ENCODE results near the gene SCN9A. TPM values are rescaled to one million over a fixed set of nuclear protein-coding genes. Genes with fewer than 3 reads are reported as not detected.
A peak's percentile ranks its signal among the peaks of the same experiment; 100 is the strongest.
"Not testable (repeated sequence)": the region's sequence is repeated elsewhere in the genome, so short reads cannot be mapped to it uniquely, and the experiment has no call there.

Gene SCN9A
- total RNA-seq, 1 experiment from 2014 or later = not detected

- no peak overlapping the region for H3K9ac ChIP-seq (ENCODE audit: low read length)
- no peaks in the 10 kb centered on the region for H3K4me1 ChIP-seq (ENCODE audit: low read length)
- no peak for DNase-seq
- H3K4me3 ChIP-seq (ENCODE audit: low read length) = no peak overlapping the region
- H3K79me2 ChIP-seq (ENCODE audit: low read length) = no peaks in the 10 kb centered on the region
- no peaks in the 10 kb centered on the region for H3K27me3 ChIP-seq (ENCODE audit: low read length)
- H3K9me2 ChIP-seq (replicated peaks; ENCODE audit: insufficient read depth, low read length) = no peaks in the 10 kb centered on the region
- no peaks in the 10 kb centered on the region for H4K20me1 ChIP-seq (ENCODE audit: insufficient read depth, low read depth, low read length)
- H2AFZ ChIP-seq (ENCODE audit: low read length) = no peak overlapping the region
- no peaks in the 10 kb centered on the region for H3K36me3 ChIP-seq (ENCODE audit: insufficient read depth, low read length)
- no peak overlapping the region for H3K27ac ChIP-seq (ENCODE audit: low read length)
- no peak overlapping the region for H3K4me2 ChIP-seq (ENCODE audit: low read depth, low read length, poor library complexity, severe bottlenecking)
- no peaks in the 10 kb centered on the region for H3K9me3 ChIP-seq (ENCODE audit: low read length)
Observed at GRCh38 chr2:166372046-166372445, 3.7 kb downstream of the SCN9A start.

GRCh38 chr2:166365803-166366420, 9.8 kb downstream of the SCN9A start:
- H3K4me2 ChIP-seq (ENCODE audit: low read depth, low read length, poor library complexity, severe bottlenecking) = no peak overlapping the region
- H4K20me1 ChIP-seq (ENCODE audit: insufficient read depth, low read depth, low read length) = no peaks in the 10 kb centered on the region
- no peaks in the 10 kb centered on the region for H3K79me2 ChIP-seq (ENCODE audit: low read length)
- H3K36me3 ChIP-seq (ENCODE audit: insufficient read depth, low read length) = no peaks in the 10 kb centered on the region
- H3K9me2 ChIP-seq (replicated peaks; ENCODE audit: insufficient read depth, low read length) = no peaks in the 10 kb centered on the region
- no peaks in the 10 kb centered on the region for H3K27me3 ChIP-seq (ENCODE audit: low read length)
- no peaks in the 10 kb centered on the region for H3K9me3 ChIP-seq (ENCODE audit: low read length)
- H3K4me3 ChIP-seq (ENCODE audit: low read length) = no peak overlapping the region
- DNase-seq = no peak
- peaks cover 2% of the 10 kb centered on the region; the same call in 1 of the 2 replicates for H3K4me1 ChIP-seq (ENCODE audit: low read length)
- no peak overlapping the region for H3K27ac ChIP-seq (ENCODE audit: low read length)
- no peak overlapping the region for H2AFZ ChIP-seq (ENCODE audit: low read length)
- H3K9ac ChIP-seq (ENCODE audit: low read length) = no peak overlapping the region

- H3K79me2 ChIP-seq (ENCODE audit: low read length) = no peaks in the 10 kb centered on the region
- no peak overlapping the region for H3K9ac ChIP-seq (ENCODE audit: low read length)
- no peak overlapping the region for H3K4me3 ChIP-seq (ENCODE audit: low read length)
- no peak overlapping the region for H3K27ac ChIP-seq (ENCODE audit: low read length)
- H4K20me1 ChIP-seq (ENCODE audit: insufficient read depth, low read depth, low read length) = no peaks in the 10 kb centered on the region
- H3K4me1 ChIP-seq (ENCODE audit: low read length) = peaks cover 8% of the 10 kb centered on the region; the same call in 1 of the 2 replicates
- H3K27me3 ChIP-seq (ENCODE audit: low read length) = no peaks in the 10 kb centered on the region
- no peak overlapping the region for H3K4me2 ChIP-seq (ENCODE audit: low read depth, low read length, poor library complexity, severe bottlenecking)
- H3K9me2 ChIP-seq (replicated peaks; ENCODE audit: insufficient read depth, low read length) = no peaks in the 10 kb centered on the region
- H3K9me3 ChIP-seq (ENCODE audit: low read length) = no peaks in the 10 kb centered on the region
- H3K36me3 ChIP-seq (ENCODE audit: insufficient read depth, low read length) = no peaks in the 10 kb centered on the region
- no peak for DNase-seq
- H2AFZ ChIP-seq (ENCODE audit: low read length) = no peak overlapping the region
Observed at GRCh38 chr2:166365239-166365638, 10.5 kb downstream of the SCN9A start.

GRCh38 chr2:166364476-166365161, 11.1 kb downstream of the SCN9A start:
- H3K9ac ChIP-seq (ENCODE audit: low read length) = no peak overlapping the region
- no peak for DNase-seq
- no peaks in the 10 kb centered on the region for H4K20me1 ChIP-seq (ENCODE audit: insufficient read depth, low read depth, low read length)
- H3K36me3 ChIP-seq (ENCODE audit: insufficient read depth, low read length) = no peaks in the 10 kb centered on the region
- no peaks in the 10 kb centered on the region for H3K27me3 ChIP-seq (ENCODE audit: low read length)
- no peak overlapping the region for H3K4me2 ChIP-seq (ENCODE audit: low read depth, low read length, poor library complexity, severe bottlenecking)
- H3K4me3 ChIP-seq (ENCODE audit: low read length) = no peak overlapping the region
- H2AFZ ChIP-seq (ENCODE audit: low read length) = no peak overlapping the region
- H3K79me2 ChIP-seq (ENCODE audit: low read length) = no peaks in the 10 kb centered on the region
- H3K9me3 ChIP-seq (ENCODE audit: low read length) = no peaks in the 10 kb centered on the region
- no peaks in the 10 kb centered on the region for H3K9me2 ChIP-seq (replicated peaks; ENCODE audit: insufficient read depth, low read length)
- H3K4me1 ChIP-seq (ENCODE audit: low read length) = peaks cover 8% of the 10 kb centered on the region; the same call in 1 of the 2 replicates
- no peak overlapping the region for H3K27ac ChIP-seq (ENCODE audit: low read length)

- Histone ChIP-seq H3K4me2 (ENCODE audit: low read depth, low read length, poor library complexity, severe bottlenecking) (no peak overlapping the region), H3K79me2 (ENCODE audit: low read length) (no peaks in the 10 kb centered on the region), H4K20me1 (ENCODE audit: insufficient read depth, low read depth, low read length) (no peaks in the 10 kb centered on the region), H3K27ac (ENCODE audit: low read length) (no peak overlapping the region), H3K4me1 (ENCODE audit: low read length) (peaks cover 8% of the 10 kb centered on the region; the same call in 1 of the 2 replicates), H3K4me3 (ENCODE audit: low read length) (no peak overlapping the region), H2AFZ (ENCODE audit: low read length) (no peak overlapping the region), H3K9ac (ENCODE audit: low read length) (no peak overlapping the region), H3K27me3 (ENCODE audit: low read length) (no peaks in the 10 kb centered on the region), H3K36me3 (ENCODE audit: insufficient read depth, low read length) (no peaks in the 10 kb centered on the region), H3K9me3 (ENCODE audit: low read length) (no peaks in the 10 kb centered on the region), H3K9me2 (replicated peaks; ENCODE audit: insufficient read depth, low read length) (no peaks in the 10 kb centered on the region)
- peak; percentile 75 for DNase-seq
Observed at GRCh38 chr2:166361351-166362153, 14.2 kb downstream of the SCN9A start.

GRCh38 chr2:166360906-166361305, 14.8 kb downstream of the SCN9A start:
- Histone ChIP-seq H3K36me3 (ENCODE audit: insufficient read depth, low read length) (no peaks in the 10 kb centered on the region), H3K27me3 (ENCODE audit: low read length) (no peaks in the 10 kb centered on the region), H3K79me2 (ENCODE audit: low read length) (no peaks in the 10 kb centered on the region), H3K9me3 (ENCODE audit: low read length) (no peaks in the 10 kb centered on the region), H3K4me1 (ENCODE audit: low read length) (peaks cover 8% of the 10 kb centered on the region; the same call in 1 of the 2 replicates), H3K9me2 (replicated peaks; ENCODE audit: insufficient read depth, low read length) (no peaks in the 10 kb centered on the region), H3K4me3 (ENCODE audit: low read length) (no peak overlapping the region), H3K9ac (ENCODE audit: low read length) (no peak overlapping the region), H3K27ac (ENCODE audit: low read length) (no peak overlapping the region), H4K20me1 (ENCODE audit: insufficient read depth, low read depth, low read length) (no peaks in the 10 kb centered on the region), H3K4me2 (ENCODE audit: low read depth, low read length, poor library complexity, severe bottlenecking) (no peak overlapping the region), H2AFZ (ENCODE audit: low read length) (no peak overlapping the region)
- DNase-seq = peak; percentile 56

- no peaks in the 10 kb centered on the region for H3K9me2 ChIP-seq (replicated peaks; ENCODE audit: insufficient read depth, low read length)
- H2AFZ ChIP-seq (ENCODE audit: low read length) = no peak overlapping the region
- no peaks in the 10 kb centered on the region for H4K20me1 ChIP-seq (ENCODE audit: insufficient read depth, low read depth, low read length)
- no peak for DNase-seq
- H3K9ac ChIP-seq (ENCODE audit: low read length) = no peak overlapping the region
- no peaks in the 10 kb centered on the region for H3K27me3 ChIP-seq (ENCODE audit: low read length)
- H3K79me2 ChIP-seq (ENCODE audit: low read length) = no peaks in the 10 kb centered on the region
- no peak overlapping the region for H3K4me2 ChIP-seq (ENCODE audit: low read depth, low read length, poor library complexity, severe bottlenecking)
- no peaks in the 10 kb centered on the region for H3K36me3 ChIP-seq (ENCODE audit: insufficient read depth, low read length)
- no peak overlapping the region for H3K27ac ChIP-seq (ENCODE audit: low read length)
- no peak overlapping the region for H3K4me3 ChIP-seq (ENCODE audit: low read length)
- peaks cover 8% of the 10 kb centered on the region; the same call in 1 of the 2 replicates for H3K4me1 ChIP-seq (ENCODE audit: low read length)
- H3K9me3 ChIP-seq (ENCODE audit: low read length) = no peaks in the 10 kb centered on the region
Observed at GRCh38 chr2:166360426-166360825, 15.3 kb downstream of the SCN9A start.

- H2AFZ ChIP-seq (ENCODE audit: low read length); H3K27me3 ChIP-seq (ENCODE audit: low read length); H3K4me3 ChIP-seq (ENCODE audit: low read length); H3K4me2 ChIP-seq (ENCODE audit: low read depth, low read length, poor library complexity, severe bottlenecking); H4K20me1 ChIP-seq (ENCODE audit: insufficient read depth, low read depth, low read length); H3K4me1 ChIP-seq (ENCODE audit: low read length); H3K36me3 ChIP-seq (ENCODE audit: insufficient read depth, low read length); H3K79me2 ChIP-seq (ENCODE audit: low read length); H3K9me3 ChIP-seq (ENCODE audit: low read length); DNase-seq; H3K9me2 ChIP-seq (replicated peaks; ENCODE audit: insufficient read depth, low read length); H3K27ac ChIP-seq (ENCODE audit: low read length); H3K9ac ChIP-seq (ENCODE audit: low read length): not testable (repeated sequence)
Observed at GRCh38 chr2:166357950-166358321, 17.8 kb downstream of the SCN9A start.

Data from Karpas-422 (cell line).